Central memory CD4-positive, alpha-beta T cell (primary cell): ENCODE measurements around the gene MYH7B.

Source experiments
- DNase-seq: peaks from one replicate; pipeline ENCODE4 v3.0.0; 2022
- total RNA-seq, 3 experiments: gene quantifications; one replicate each; lab custom pipeline; 2026; lab: John Stamatoyannopoulos, UW

MYH7B gene
- total RNA-seq: 0.35 to 0.96 (median 0.60) reads per million in 3 experiments

DNA sequence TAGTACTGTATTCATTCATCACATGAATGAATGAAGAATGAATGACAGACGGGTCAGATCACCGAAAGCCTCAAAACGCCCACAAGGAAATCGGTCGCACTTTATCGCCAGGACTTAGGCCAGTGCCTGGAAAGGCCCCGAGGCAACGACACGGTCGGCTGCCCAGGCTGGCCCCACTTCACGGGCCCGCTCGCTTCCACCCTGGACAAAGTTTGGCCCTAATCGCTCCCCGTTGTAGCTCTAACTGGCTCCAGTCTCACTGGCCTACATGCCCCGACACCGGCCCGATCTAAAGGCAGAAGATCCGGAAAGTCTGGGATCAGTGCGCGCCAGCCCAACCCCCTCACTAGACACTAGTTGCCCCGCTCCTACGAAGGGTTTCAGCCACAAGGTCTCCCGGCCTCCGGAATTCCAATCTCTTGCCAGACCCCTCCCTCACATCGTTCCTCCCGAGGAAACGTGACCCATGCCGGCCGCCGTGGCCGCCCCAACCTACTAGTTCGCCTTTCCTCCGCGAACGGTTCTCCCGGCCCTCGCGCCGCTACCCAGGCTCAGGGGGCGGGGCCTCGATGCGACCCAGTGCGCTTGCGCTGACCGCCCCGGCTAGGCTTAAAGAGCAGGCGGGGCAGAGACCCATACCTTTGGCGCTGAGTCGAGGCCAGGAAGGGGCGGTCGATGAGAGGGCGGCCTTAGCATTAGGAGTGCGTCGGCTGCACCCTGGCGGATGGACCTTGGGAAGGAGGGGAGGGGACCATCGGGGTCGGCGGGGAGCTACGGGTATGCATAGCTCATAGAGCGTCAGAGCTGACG is at the start of gene MYH7B, which contains the start of gene GSS:
TSS of gene MYH7B (plus strand) at position 638 of the 810 bp plus-strand sequence. CDS start 22,138 bp downstream, outside the sequence.
TSS of gene GSS (minus strand) at position 576 of the 810 bp plus-strand sequence. CDS start 3,954 bp downstream, outside the sequence.
- peak; percentile 93 for DNase-seq

DNA sequence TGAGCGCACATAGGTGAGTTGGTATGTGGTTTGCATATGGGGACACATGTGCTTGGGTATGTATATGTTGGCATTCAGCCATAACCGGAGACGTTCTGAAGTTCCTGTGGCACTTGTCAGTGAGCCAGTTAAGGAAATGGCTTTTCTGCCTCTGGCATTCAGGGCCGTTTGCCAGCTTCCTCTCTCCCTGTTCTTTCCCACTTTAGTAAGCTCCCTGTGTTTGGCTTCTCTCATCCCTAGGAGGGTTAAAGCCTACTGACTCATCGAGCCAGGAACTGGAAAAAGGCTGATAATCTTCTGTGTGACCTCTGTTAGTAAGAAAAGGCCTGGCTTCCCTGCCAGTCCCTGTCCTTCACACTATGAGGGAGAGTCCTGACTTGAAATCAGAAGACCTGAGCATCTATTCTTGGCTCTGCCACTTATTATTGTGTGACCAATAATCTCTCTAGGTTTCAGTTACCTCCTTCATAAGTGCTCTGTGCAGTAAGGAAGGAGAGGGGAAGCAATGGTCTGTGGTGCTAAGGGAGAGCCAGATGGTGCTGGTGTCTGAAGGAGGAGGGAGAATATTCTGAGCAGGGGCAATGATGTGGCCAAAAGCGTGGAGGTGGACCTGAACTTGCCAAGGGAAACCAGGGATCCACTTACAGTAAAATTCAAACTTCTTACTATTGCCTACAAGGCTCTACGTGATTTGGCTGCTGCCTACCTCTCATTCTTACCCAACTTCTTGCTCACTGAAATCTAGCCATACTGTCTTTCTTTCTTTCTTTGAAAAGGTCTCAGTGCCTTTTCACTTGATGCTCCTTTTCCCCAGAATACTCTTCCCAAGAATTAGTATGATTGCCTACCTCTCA is 47.8 kb upstream of the MYH7B start:
- no peak for DNase-seq

DNA sequence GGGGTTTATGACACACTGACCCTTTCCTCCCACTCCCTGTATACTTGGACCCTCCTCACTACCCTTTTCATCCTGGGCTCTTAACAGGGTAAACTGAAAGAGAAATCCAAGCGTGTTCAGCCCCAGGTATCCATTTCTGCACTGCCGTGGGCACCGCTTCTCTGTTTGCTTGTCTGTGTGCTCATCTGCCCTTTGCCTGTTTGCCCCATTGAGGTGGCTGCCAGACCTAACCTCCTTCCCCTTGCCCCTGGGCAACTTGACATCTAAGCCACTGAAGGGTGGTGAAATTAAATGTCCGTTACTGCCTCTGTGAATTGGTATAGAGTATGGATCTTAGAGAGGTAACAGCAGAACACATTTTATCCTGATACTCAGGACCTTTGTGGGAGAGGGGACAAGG is 40.5 kb upstream of the MYH7B start:
- DNase-seq: no peak

DNA sequence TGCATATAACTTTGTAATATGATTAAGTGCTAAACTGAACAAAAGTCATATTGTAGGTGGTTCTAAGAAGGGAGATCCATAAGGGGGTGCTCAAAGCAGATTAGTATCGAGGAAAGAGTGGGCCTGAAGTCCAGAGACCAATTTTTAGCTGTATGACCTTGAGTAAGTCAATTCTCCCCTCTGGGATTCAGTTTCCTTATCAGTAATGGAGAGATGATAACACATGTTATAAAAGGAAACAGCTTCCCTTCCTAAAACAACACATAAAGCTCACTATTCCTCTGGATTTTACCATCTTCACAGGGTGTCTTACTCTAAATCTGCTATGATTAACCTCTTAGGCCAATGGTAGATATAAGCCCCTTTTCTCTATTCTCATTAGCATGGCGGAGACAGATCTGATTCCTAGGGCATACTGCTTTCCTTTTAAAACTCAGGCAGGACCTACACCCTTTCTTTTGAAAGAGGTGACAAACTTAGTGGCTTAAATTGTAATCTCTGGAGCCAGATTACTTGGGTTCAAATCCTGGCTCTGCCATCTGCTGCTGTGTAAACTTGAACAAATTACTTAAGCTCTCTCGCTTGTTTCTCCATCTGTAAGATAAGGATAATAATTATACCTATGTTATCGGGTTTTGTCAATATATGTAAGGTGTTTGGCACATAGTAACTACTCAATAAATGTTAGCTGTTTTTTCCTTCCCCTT is 39.8 kb upstream of the MYH7B start:
- no peak for DNase-seq

DNA sequence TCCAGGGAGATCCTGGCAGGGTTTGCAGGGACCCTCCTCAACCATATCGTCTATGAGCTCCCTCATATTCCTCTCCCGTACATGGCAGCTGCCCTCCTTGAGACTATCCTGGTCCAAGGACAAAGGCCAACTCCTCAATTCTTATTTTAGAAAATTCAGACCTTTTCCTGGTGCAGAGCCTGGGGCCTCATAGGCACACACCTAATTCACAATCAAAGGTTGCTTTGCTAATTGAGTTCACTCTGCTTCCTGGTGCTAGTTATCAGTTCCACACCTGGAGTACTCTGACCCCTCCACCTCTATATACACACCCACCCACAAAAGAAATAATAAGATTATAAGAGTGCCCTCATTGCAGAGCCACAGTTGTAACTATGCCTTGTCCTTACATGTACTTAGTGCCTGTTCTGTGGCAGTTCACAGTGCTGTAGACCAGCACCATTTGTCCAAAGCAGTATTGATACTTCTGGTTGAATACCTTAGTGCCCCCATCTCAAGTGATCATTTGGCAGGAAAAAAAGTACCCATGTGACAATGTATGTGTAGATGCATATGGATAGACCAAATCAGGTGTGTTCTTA is 38.8 kb upstream of the MYH7B start:
- no peak for DNase-seq

DNA sequence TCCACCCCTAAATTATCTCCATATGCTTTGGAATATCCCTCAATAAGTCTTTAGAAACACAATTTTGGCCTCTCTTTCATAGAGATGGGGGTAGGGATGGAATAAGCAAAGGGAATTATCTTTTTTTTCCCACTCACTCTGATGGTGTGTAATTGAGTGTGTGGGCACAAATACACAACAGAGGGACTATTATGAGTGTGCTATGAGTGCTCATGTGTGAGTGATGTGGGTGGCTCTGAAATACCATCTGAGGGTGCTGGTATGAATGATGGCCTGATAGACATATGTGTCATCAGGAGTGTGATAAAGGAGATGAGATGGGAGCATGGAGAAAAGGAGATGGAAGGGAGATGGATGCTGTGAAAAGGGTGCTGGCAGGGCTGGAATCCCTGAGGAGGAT is 35.6 kb upstream of the MYH7B start:
- DNase-seq: no peak

DNA sequence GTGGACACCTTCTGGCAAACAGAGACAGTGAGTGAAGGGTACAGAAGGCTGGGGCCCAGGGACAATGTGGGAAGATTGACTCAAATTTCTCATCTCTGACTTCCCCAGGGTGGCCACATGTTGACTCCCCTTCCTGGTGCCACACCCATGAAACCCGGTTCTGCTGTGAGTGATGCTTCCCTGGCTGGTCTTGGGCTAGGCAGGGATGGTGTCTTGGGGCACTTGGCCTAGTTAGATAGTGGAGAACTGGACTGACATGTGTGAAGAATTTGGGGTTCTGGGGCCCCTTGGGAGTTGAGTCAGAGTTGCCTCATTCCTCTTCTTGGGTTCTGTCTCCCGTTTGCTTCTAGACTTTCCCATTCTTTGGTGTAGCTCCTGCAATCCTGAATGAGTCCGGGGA is 34.2 kb upstream of the MYH7B start:
- DNase-seq: no peak

DNA sequence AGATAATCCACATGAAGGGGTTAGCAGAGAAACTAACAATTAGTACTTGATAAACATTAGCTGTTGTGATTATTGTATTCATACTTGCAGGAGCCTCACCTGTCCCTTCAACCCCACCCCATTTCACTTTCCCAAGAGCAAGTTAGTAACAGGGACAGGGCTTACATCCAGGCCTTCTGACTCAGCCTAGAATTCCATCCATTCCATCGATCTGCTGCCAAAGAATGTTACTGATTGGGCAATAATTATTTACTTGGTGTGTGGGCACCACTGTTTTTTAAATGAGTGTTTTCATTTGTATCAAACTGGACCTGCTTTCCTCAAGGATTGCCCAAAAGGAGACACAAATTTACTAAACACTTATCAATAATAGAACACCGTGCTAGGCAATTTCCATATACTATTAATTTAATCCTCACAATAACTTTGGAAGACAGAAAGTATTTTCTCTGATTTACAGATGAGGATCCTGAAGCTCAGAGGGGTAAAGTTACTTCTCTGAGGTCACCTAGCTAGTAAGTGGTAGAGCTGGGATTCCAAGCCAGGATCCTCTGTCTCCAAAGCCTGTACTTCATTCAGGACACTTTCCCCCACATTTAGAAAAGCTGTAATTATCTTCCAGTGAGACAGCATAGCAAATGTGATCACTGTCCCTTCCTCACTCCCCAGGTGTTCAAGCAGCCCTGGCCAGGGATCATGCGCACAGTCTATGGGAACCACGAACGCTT is 32.9 kb upstream of the MYH7B start:
- no peak for DNase-seq

DNA sequence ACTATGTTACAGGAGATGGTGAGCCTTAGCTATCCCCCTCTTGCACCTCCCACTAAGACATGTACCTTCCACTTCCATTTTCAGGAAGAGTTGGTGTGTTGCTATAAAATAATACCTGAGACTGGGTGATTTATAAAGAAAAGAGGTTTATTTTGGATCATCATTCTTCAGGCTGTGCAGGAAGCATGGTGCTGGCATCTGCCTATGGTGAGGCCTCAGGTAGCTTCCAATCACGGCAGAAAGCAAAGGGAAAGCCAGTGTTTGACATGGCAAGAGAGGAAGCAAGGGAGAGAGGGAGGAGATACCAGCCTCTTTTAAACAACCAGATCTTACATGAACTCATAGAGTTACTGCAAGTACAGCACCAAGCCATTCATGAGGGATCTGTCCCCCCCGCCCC is 32.3 kb upstream of the MYH7B start:
- no peak for DNase-seq

DNA sequence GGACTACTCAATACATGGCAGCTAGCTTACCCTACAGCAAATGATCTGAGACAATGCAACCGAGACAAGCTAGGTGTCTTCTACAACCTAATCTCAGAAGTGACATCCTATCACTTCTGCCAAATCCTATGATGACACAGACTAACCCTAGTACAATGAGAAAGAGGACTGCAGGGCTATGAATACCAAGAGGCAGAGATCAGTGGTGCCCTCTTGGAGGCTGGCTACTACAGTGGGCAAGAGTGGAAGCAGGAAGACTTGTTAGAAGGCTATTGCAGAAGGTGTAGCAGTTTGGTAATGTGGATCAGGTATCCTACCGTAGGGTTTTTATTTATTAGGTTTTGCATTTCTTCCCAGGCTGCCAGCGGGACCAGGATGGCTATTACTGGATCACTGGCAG is 30.3 kb upstream of the MYH7B start:
- DNase-seq: no peak

DNA sequence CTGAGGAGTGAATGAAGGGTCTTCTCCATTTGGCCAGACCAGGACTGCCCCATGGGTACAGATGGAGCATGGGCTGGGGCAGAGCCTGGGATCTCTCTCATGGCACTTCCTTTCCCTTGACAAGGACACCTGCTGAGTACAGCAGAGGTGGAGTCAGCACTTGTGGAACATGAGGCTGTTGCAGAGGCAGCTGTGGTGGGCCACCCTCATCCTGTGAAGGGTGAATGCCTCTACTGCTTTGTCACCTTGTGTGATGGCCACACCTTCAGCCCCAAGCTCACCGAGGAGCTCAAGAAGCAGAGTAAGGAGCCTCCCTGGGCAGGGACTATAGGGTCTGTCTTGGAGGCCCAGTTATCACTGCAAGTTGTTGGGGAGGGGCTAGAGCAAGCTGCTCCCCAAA is 29.7 kb upstream of the MYH7B start:
- no peak for DNase-seq

DNA sequence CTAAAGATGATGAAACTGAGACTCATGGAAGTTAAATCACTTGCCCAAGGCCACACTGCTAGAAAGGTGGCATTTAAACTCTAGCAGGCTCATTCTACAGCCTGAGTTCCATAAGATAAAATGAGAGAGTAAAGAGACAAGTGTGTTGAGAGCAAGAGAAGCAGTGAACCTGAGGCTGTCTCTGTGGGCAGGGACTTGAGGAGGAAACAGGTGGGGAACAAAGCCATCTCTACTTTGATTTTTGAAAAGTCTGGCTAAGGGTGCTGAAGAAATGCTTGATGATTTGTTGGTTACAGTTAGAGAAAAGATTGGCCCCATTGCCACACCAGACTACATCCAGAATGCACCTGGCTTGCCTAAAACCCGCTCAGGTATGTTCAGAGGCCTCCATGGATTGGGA is 29.1 kb upstream of the MYH7B start:
- DNase-seq: no peak

DNA sequence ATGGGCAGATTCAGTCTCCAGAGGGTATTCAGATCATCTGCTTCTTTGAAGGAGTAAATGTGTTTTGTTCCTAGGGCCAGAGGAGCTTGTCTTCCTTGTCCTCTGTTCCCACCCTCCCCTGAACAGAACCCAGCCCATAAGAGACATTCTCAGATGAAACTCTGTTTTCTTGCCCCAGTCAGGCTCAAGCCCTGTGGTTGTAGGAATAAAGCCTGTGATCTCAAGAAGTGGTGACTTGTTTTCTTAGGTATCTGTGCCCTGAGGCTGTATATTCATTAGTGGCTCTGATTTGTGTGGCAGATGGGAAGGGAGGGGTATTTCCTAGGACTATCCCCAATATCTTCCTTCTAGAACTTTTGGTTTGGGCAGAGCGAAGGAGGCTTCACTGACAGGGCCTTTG is 27.9 kb upstream of the MYH7B start:
- DNase-seq: no peak

DNA sequence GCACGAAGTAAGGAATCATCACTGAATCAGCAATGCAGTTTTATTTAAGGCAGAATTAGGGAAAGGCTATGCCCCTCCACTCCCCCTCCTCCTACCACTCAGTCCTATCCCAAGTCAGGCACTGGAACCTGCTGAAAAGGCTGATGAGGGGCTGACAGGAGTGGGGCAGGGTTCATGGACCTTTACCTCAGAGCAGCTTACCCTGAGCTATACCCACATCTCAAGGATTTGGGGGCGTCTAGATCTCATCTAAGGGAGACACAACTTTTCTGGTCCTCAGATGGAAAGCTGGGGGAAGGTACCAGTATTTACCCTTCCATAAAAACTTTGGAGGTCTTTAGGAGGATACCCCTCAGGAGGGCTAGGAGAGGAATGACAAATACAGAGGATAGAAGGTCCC is 27.3 kb upstream of the MYH7B start:
- DNase-seq: no peak

DNA sequence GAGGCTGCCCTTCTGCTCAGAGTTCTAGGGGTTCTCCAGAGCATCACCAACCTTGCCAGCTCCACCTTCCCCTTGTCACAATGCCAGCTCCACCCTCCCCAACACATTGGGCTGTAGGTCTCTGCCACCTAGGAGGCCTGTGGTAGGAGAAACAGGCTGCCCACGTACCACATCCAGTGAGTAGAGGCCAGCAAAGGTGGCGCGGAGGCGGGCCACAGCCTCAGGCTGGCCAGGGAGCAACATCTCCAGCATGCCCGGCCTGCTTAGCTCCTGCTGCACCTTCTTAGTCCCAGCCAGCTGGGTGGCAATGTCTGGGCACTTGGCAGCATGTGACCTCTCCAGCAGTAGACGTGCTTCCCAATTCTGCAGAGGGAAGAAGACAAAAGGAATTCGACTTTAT is 23.9 kb upstream of the MYH7B start:
- no peak for DNase-seq

DNA sequence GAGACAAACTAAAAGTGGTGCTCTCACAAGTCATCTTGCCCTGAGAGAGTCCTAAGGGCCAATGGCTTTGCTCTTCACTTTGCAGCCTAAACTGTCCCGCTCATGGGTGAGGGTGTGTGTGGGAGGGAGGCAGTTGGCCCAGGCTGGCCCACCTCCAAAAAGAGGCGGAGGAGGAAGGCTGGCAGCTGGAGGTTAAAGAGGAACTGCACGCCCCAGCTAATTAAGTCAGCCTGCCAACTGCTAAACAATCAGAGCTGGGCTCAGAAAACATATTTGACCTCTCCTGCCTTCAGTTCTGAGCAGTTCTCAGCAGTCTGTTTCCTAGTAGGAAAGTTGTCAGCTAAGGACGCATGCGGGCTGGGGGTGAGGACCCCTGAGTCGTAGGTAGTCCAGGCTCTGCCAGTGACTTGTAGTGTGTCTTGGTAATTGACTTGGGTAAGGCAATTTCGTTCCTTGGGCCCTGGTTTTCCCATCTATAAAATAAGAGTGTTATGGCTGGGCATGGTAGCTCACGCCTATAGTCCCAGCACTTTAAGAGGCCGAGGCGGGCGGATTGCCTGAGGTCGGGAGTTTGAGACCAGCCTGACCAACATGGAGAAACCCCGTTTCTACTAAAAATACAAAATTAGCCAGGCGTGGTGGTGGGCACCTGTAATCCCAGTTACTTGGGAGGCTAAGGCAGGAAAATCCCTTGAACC is 17.1 kb upstream of the MYH7B start:
- DNase-seq: no peak

DNA sequence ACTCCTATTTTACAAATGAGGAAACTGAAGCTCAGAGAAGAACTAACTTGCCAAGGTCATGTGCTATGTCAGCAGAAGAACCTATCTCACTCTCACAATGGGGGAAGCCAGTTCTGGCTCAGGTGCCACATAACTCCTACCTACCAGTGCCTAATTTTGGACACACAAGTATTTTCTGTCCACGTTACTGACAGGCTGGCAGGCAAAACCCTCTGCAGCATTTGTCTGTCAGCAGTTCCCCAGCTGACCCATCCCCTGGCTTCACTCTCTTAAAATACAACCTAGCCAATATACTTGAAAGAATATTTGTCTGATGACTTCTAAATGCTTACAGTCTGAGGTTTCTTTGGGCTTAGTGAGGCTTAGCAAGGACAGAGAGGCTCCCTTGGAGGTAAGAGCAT is 15.6 kb upstream of the MYH7B start:
- no peak for DNase-seq

DNA sequence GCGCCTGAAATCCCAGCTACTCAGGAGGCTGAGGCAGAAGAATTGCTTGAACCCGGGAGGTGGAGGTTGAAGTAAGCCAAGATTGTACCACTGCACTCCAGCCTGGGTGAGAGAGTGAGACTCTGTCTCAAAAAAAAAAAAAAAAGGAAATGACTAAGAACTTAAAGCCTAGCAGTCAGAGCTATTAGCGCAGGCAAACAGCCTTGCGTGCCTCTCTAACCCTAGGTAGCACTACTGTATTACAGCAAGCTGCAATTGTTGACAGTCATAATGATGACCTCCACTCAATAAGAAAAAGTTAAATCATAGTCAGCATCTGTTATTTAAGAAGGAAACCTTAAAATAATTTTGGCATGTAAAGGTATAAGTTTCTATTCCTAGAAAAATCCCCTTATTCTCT is 14.4 kb upstream of the MYH7B start:
- DNase-seq: no peak

DNA sequence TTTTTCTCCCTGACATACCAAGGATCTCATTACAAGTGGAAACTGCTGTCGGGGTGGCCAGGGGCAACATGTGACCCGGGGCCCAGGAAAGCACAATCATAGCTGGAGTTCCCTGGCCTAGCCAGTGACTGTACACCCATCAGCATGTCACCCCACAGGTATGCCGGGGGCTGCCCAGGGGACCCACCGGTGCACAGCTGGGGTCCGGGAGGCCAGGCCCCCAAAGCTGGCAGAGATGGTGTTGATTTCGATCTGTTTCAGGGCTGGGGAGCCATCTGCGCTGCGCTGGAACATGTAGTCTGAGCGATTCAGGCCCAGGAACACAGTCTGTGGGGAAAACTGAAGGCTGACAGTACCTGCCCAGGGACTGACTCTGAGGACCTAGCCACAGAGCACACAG is 13.4 kb upstream of the MYH7B start:
- DNase-seq: no peak

DNA sequence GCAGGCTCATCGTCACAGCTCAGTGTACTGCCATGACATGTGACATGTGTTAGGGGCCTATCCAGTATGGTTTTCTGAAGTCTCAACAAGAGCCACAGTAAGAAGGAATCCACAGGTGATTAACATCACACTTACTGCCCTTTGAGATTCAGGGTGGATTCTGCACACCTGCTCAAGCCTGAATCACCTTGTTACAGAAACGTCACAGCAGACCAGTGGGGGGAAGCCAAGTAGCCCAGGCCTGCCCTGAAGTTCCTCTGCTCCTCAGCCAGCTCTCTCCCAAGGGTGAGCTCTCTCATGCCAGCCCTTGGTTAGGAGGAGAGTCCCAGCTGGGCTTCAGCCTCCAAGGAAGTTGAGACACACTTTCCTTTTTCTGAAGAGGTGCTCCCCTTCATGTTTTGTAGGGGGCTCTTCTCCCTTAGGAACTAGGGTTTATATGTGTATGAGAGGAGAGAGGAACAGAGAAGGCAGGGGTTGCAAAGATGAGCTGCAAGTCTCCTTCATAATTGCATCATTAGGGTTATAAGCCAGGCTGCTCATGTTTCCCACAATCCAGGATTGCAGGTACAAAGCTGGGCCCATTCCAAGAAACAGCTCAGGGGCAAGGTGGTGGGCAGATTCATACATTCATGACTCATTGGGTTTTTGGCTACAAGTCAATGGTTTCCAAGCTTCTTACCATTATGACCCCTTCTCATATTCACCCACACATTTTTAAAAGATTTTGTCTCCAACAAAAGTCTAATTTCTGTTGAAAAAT is 11.7 kb upstream of the MYH7B start:
- no peak for DNase-seq
